Measurements from ENCODE around the gene MYL9.

DNA sequence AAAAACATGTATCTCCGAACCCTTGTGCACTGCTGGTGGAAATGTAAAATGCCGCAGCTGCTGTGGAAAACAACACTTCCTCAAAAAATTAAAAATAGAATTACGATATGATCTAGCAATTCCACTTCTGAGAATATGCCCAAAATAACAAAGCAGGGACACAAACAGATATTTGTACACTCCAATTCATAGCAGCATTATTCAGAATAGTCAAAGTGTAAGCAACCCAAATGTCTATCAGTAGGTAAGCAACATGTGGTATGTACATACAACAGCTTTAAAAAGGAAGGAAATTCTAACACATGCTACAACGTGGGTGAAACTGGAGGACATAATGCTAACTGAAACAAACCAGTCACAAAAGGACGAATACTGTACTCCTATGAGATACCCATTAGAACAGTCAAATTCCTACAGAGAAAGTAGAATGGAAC is 58.6 kb downstream of the MYL9 start:
- TF ChIP-seq, protein P1, sequence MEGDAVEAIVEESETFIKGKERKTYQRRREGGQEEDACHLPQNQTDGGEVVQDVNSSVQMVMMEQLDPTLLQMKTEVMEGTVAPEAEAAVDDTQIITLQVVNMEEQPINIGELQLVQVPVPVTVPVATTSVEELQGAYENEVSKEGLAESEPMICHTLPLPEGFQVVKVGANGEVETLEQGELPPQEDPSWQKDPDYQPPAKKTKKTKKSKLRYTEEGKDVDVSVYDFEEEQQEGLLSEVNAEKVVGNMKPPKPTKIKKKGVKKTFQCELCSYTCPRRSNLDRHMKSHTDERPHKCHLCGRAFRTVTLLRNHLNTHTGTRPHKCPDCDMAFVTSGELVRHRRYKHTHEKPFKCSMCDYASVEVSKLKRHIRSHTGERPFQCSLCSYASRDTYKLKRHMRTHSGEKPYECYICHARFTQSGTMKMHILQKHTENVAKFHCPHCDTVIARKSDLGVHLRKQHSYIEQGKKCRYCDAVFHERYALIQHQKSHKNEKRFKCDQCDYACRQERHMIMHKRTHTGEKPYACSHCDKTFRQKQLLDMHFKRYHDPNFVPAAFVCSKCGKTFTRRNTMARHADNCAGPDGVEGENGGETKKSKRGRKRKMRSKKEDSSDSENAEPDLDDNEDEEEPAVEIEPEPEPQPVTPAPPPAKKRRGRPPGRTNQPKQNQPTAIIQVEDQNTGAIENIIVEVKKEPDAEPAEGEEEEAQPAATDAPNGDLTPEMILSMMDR (IDR thresholded peaks at IDR 0.05): no peak
- TF ChIP-seq POLR2A (IDR thresholded peaks at IDR 0.05): no peak
